Muscle layer of duodenum (tissue), 2 donors: ENCODE results near the gene RBFOX1.

Experiments used
- H3K27ac ChIP-seq: one replicate; pipeline ENCODE4 v1.7.0; 2013; ENCODE audit warnings: mild to moderate bottlenecking, low read length
- H3K27me3 ChIP-seq: one replicate; pipeline ENCODE4 v1.7.0; 2013; ENCODE audit warnings: low read depth, mild to moderate bottlenecking, control low read depth, low read length
- H3K36me3 ChIP-seq, 2 donors: one replicate each; pipeline ENCODE4 v1.7.0; 2013; ENCODE audit warnings: low read length in 2 of 2, control low read depth in 1 of 2, mild to moderate bottlenecking in 1 of 2; ENCODE audit not compliant: insufficient read depth in 2 of 2, control insufficient read depth in 1 of 2
- H3K4me1 ChIP-seq, 2 donors: one replicate each; pipeline ENCODE4 v1.7.0; 2013; ENCODE audit warnings: low read length in 2 of 2, mild to moderate bottlenecking in 2 of 2, control low read depth in 1 of 2, moderate library complexity in 1 of 2; ENCODE audit not compliant: insufficient read depth in 2 of 2, control insufficient read depth in 1 of 2
- H3K4me3 ChIP-seq, 2 donors: one replicate each; pipeline ENCODE4 v1.7.0; 2013; ENCODE audit warnings: low read length in 2 of 2, low read depth in 1 of 2, mild to moderate bottlenecking in 1 of 2
- H3K9me3 ChIP-seq, 2 donors: one replicate each; pipeline ENCODE4 v1.7.0; 2013; ENCODE audit warnings: low read length in 2 of 2, control low read depth in 1 of 2, mild to moderate bottlenecking in 1 of 2; ENCODE audit not compliant: control insufficient read depth in 1 of 2
- donor health status: healthy.

Gene RBFOX1

DNA sequence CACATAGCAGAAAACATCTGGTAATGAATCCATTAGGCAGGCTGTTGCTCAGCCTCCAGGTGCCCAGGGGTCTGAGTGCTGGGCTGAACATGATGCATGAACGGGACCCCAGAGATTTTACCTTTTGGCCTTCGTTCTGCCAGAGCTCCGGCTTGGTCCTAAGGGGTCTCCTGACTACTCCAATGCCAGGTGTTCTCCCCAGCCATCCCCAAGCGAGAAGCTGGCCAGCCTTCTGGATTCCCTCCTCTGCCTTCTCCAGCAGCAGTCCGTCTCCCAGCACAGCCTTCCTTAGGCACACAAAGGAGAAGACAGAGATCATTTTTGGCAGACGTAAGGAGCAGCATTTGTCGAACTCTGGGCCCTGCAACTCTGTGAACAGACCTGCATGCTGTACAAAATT lies 109.4 kb downstream of the RBFOX1 start:
- H3K27ac ChIP-seq, result no peak overlapping the region
- H3K9me3 ChIP-seq, result no peaks in the 10 kb centered on the region
- no peaks in the 10 kb centered on the region for H3K27me3 ChIP-seq
- H3K4me1 ChIP-seq, result no peaks in the 10 kb centered on the region
- no peak overlapping the region for H3K4me3 ChIP-seq
- H3K36me3 ChIP-seq, result no peaks in the 10 kb centered on the region

GRCh38 chr16:7443142-7443541 lies 110.5 kb downstream of the RBFOX1 start:
- Histone ChIP-seq H3K9me3 (no peaks in the 10 kb centered on the region), H3K36me3 (no peaks in the 10 kb centered on the region), H3K4me1 (no peaks in the 10 kb centered on the region), H3K4me3 (no peak overlapping the region), H3K27me3 (no peaks in the 10 kb centered on the region), H3K27ac (no peak overlapping the region)

GRCh38 chr16:7443648-7444365 lies 111.2 kb downstream of the RBFOX1 start:
- H3K4me3 ChIP-seq, result no peak overlapping the region
- H3K27me3 ChIP-seq, result no peaks in the 10 kb centered on the region
- H3K27ac ChIP-seq, result no peak overlapping the region
- H3K9me3 ChIP-seq, result no peaks in the 10 kb centered on the region
- H3K36me3 ChIP-seq, result no peaks in the 10 kb centered on the region
- no peaks in the 10 kb centered on the region for H3K4me1 ChIP-seq

GRCh38 chr16:7449306-7449705 lies 116.7 kb downstream of the RBFOX1 start:
- H3K27ac ChIP-seq, result no peak overlapping the region
- H3K36me3 ChIP-seq, result no peaks in the 10 kb centered on the region
- H3K27me3 ChIP-seq, result no peaks in the 10 kb centered on the region
- H3K4me1 ChIP-seq, result no peaks in the 10 kb centered on the region
- peaks cover 0 to 4% of the 10 kb centered on the region in 2 donors for H3K9me3 ChIP-seq
- no peak overlapping the region for H3K4me3 ChIP-seq

- Histone ChIP-seq H3K4me1 (no peaks in the 10 kb centered on the region), H3K27ac (no peak overlapping the region), H3K9me3 (peaks cover 0 to 4% of the 10 kb centered on the region in 2 donors), H3K27me3 (no peaks in the 10 kb centered on the region), H3K36me3 (no peaks in the 10 kb centered on the region), H3K4me3 (no peak overlapping the region)
These were observed 117.2 kb downstream of the RBFOX1 start for GRCh38 chr16:7449808-7450207.

DNA sequence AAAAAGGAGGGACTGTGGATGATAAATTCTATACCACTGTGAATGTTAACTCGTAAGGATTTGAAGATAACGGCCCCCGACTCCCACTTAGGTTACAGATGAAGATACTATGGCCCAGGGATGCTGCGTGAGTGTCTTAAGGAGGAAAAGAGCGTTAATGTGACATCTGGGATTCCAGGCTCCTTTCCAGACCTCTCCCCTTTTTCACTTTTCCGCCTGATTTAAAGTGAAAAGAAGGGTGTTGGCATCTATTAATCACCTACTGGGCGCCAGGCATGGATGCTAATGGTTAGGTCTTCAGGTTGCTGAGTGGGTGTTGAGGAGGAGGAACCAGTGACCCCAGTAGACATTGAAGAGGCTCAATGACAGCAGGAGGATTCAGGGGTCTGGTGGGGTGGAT lies 117.8 kb downstream of the RBFOX1 start:
- no peaks in the 10 kb centered on the region for H3K27me3 ChIP-seq
- no peak overlapping the region for H3K4me3 ChIP-seq
- H3K27ac ChIP-seq, result no peak overlapping the region
- H3K9me3 ChIP-seq, result peaks cover 0 to 10% of the 10 kb centered on the region in 2 donors
- no peaks in the 10 kb centered on the region for H3K4me1 ChIP-seq
- no peaks in the 10 kb centered on the region for H3K36me3 ChIP-seq

GRCh38 chr16:7452090-7452489 lies 119.4 kb downstream of the RBFOX1 start:
- H3K27ac ChIP-seq, result no peak overlapping the region
- no peaks in the 10 kb centered on the region for H3K36me3 ChIP-seq
- H3K4me3 ChIP-seq, result no peak overlapping the region
- H3K4me1 ChIP-seq, result no peaks in the 10 kb centered on the region
- H3K9me3 ChIP-seq, result peaks cover 0 to 20% of the 10 kb centered on the region in 2 donors
- no peaks in the 10 kb centered on the region for H3K27me3 ChIP-seq

GRCh38 chr16:7456211-7456610 lies 123.6 kb downstream of the RBFOX1 start:
- Histone ChIP-seq H3K36me3 (no peaks in the 10 kb centered on the region), H3K27me3 (no peaks in the 10 kb centered on the region), H3K9me3 (peaks cover 0 to 16% of the 10 kb centered on the region in 2 donors), H3K4me3 (no peak overlapping the region), H3K4me1 (no peaks in the 10 kb centered on the region), H3K27ac (no peak overlapping the region)

GRCh38 chr16:7458144-7458543 lies 125.5 kb downstream of the RBFOX1 start:
- no peak overlapping the region for H3K27ac ChIP-seq
- no peaks in the 10 kb centered on the region for H3K4me1 ChIP-seq
- H3K27me3 ChIP-seq, result no peaks in the 10 kb centered on the region
- no peaks in the 10 kb centered on the region for H3K36me3 ChIP-seq
- no peak overlapping the region for H3K4me3 ChIP-seq
- H3K9me3 ChIP-seq, result peaks cover 0 to 16% of the 10 kb centered on the region in 2 donors

DNA sequence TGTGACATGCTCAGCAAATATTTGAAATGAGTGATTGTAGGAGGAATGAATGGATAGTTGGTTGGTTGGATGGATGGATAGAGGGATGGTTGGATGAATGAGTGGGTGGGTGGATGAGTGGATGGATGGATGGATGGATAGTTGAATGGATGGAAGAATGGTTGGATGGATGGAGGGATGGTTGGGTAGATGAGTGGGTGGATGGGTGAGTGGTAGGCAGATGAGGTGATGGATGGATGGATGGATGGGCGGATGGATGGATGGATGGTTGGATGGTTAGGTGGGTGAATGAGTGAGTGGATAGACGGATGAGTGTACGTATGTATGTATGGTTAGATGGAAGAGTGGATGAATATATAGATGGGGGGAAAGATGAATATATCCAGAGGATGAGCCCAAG lies 137.7 kb downstream of the RBFOX1 start:
- Histone ChIP-seq H3K4me3 (no peak overlapping the region), H3K4me1 (no peaks in the 10 kb centered on the region), H3K27me3 (no peaks in the 10 kb centered on the region), H3K36me3 (no peaks in the 10 kb centered on the region), H3K9me3 (no peaks in the 10 kb centered on the region), H3K27ac (no peak overlapping the region)

GRCh38 chr16:7471268-7471667 lies 138.6 kb downstream of the RBFOX1 start:
- no peaks in the 10 kb centered on the region for H3K36me3 ChIP-seq
- H3K27ac ChIP-seq, result no peak overlapping the region
- H3K4me1 ChIP-seq, result no peaks in the 10 kb centered on the region
- H3K4me3 ChIP-seq, result no peak overlapping the region
- H3K9me3 ChIP-seq, result no peaks in the 10 kb centered on the region
- no peaks in the 10 kb centered on the region for H3K27me3 ChIP-seq

DNA sequence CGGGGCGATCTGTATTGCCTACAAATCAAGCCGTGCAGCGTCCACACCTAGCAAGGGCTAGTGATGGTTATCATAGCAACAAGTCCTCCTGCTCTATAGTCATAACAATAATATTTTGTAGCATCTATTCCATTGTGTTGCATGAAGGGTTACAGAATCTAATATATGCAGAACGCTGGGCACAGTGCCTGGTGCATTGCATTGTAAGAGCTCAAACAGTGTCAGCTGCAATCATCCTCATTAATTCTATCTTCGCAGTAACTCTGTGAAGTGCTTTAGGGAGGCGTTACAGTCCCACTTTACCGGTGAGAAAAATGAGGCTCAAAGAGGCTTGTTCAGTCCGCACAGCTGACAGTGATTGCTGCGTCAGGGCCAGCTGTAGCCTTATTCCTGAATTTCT lies 149.4 kb downstream of the RBFOX1 start:
- Histone ChIP-seq H3K4me1 (no peaks in the 10 kb centered on the region), H3K4me3 (no peak overlapping the region), H3K27ac (no peak overlapping the region), H3K27me3 (no peaks in the 10 kb centered on the region), H3K9me3 (no peaks in the 10 kb centered on the region), H3K36me3 (no peaks in the 10 kb centered on the region)
